PC-3 (cell line): Measurements from ENCODE around the gene GCKR. TPM values are rescaled to one million over a fixed set of nuclear protein-coding genes. Genes with fewer than 3 reads are reported as not detected.

Experiments
- ATAC-seq: fragments of 200-7000 bp; cut with Tn5 transposase; 2 replicates; pipeline ENCODE4 v1.9.1; 2020; ENCODE audit warnings: mild to moderate bottlenecking, moderate library complexity
- Bru-seq: library from RNA; stranded (reverse); fragments of 400-500 nt; gene quantifications from one replicate; lab custom pipeline; 2021; lab: Mats Ljungman, UMichigan
- BruChase-seq, 2 experiments: library from RNA; stranded (reverse); fragments of 400-500 nt; gene quantifications; one replicate each; lab custom pipeline; 2021; lab: Mats Ljungman, UMichigan
- BruUV-seq: library from RNA; stranded (reverse); fragments of 400-500 nt; replicated peaks from 2 replicates; lab custom pipeline; 2021; lab: Mats Ljungman, UMichigan
- CTCF ChIA-PET: fragments of 300-600 bp; sonication (Branson Sonifier 250); formaldehyde crosslinking; loops from one replicate; lab custom pipeline; 2022; ENCODE audit warnings: antibody characterized with exemption; lab: Charles Lee
- POLR2A ChIA-PET: fragments of 300-600 bp; sonication (Branson Sonifier 250); formaldehyde crosslinking; loops from one replicate; lab custom pipeline; 2022; ENCODE audit warnings: antibody characterized with exemption; ENCODE audit not compliant: unreplicated experiment; lab: Charles Lee
- DNase-seq: peaks from one replicate; pipeline ENCODE4 v3.0.0-alpha.2; 2015
- H2AFZ ChIP-seq: fragments of 300-600 bp; sonication (generic); 2 replicates; pipeline ENCODE4 v1.6.0; 2016; ENCODE audit warnings: antibody characterized with exemption, low read length
- H3F3A ChIP-seq: fragments of 300-600 bp; sonication (generic); one replicate; pipeline ENCODE4 v1.6.0; 2017; ENCODE audit warnings: antibody characterized with exemption, low read length, control low read depth, mild to moderate bottlenecking; ENCODE audit not compliant: unreplicated experiment
- H3K27ac ChIP-seq: fragments of 300-600 bp; sonication (generic); 2 replicates; pipeline ENCODE4 v1.5.1; 2016; ENCODE audit warnings: mild to moderate bottlenecking, low read length
- H3K27me3 ChIP-seq: fragments of 300-600 bp; sonication (generic); 2 replicates; pipeline ENCODE4 v1.6.1; 2016; ENCODE audit warnings: low read length, mixed read lengths
- H3K36me3 ChIP-seq: fragments of 300-600 bp; sonication (generic); 2 replicates; pipeline ENCODE4 v1.6.1; 2016; ENCODE audit warnings: low read depth, mixed run types, low read length, mixed read lengths
- H3K4me1 ChIP-seq: fragments of 300-600 bp; sonication (generic); 2 replicates; pipeline ENCODE4 v1.5.1; 2016; ENCODE audit warnings: low read length; ENCODE audit not compliant: insufficient read depth
- H3K4me2 ChIP-seq: fragments of 300-600 bp; sonication (generic); 2 replicates; pipeline ENCODE4 v1.6.0; 2016; ENCODE audit warnings: low read length
- H3K4me3 ChIP-seq: fragments of 300-600 bp; sonication (generic); 2 replicates; pipeline ENCODE4 v1.5.1; 2016; ENCODE audit warnings: mild to moderate bottlenecking, low read length, mixed read lengths
- H3K79me2 ChIP-seq: fragments of 300-600 bp; sonication (generic); 2 replicates; pipeline ENCODE4 v1.6.1; 2017; ENCODE audit warnings: low read length, mixed read lengths
- H3K9ac ChIP-seq: fragments of 300-600 bp; sonication (generic); 2 replicates; pipeline ENCODE4 v1.6.0; 2016; ENCODE audit warnings: mild to moderate bottlenecking, low read length
- H3K9me2 ChIP-seq: fragments of 300-600 bp; sonication (generic); replicated peaks from 2 replicates; pipeline ENCODE4 v1.6.1; 2016; ENCODE audit warnings: mixed run types, low read length, mixed read lengths
- H3K9me3 ChIP-seq: fragments of 300-600 bp; sonication (generic); 2 replicates; pipeline ENCODE4 v1.6.1; 2016; ENCODE audit warnings: low read length, mixed read lengths
- H4K20me1 ChIP-seq: fragments of 300-600 bp; sonication (generic); 2 replicates; pipeline ENCODE4 v1.6.1; 2016; ENCODE audit warnings: low read length, mixed read lengths
- EZH2 ChIP-seq: fragments of 300-600 bp; sonication (generic); IDR thresholded peaks from one replicate; pipeline ENCODE4 v1.6.1; 2017; ENCODE audit warnings: antibody characterized with exemption, mild to moderate bottlenecking, low read length; ENCODE audit not compliant: unreplicated experiment
- EZH2phosphoT487 ChIP-seq: fragments of 300-600 bp; sonication (generic); IDR thresholded peaks from 2 replicates; pipeline ENCODE4 v1.6.1; 2018; ENCODE audit warnings: mild to moderate bottlenecking, antibody characterized with exemption, low read length, borderline replicate concordance
- intact Hi-C: fragments of 100-400 bp; cut with micrococcal nuclease; formaldehyde crosslinking; loops from 2 replicates; pipeline ENCODE4 v1.9.0; 2023
- long read RNA-seq: library from polyadenylated mRNA; unstranded; transcript quantifications from one replicate; pipeline ENCODE4 v2.0.0, GENCODE V29; 2021; ENCODE audit not compliant: unreplicated experiment
- total RNA-seq: library from RNA; depleted of rRNA; stranded (reverse); fragments of >200 nt; gene quantifications from 2 replicates; pipeline ENCODE4 v1.2.3, GENCODE V29; 2014; rRNA removed
- TF ChIP-seq, protein P1 (sequence below): fragments of 300-600 bp; sonication (generic); conservative IDR thresholded peaks from 2 replicates; pipeline ENCODE4 v1.5.1; 2017; ENCODE audit warnings: antibody characterized with exemption, low read depth, mild to moderate bottlenecking, low read length

GCKR gene, protein sequence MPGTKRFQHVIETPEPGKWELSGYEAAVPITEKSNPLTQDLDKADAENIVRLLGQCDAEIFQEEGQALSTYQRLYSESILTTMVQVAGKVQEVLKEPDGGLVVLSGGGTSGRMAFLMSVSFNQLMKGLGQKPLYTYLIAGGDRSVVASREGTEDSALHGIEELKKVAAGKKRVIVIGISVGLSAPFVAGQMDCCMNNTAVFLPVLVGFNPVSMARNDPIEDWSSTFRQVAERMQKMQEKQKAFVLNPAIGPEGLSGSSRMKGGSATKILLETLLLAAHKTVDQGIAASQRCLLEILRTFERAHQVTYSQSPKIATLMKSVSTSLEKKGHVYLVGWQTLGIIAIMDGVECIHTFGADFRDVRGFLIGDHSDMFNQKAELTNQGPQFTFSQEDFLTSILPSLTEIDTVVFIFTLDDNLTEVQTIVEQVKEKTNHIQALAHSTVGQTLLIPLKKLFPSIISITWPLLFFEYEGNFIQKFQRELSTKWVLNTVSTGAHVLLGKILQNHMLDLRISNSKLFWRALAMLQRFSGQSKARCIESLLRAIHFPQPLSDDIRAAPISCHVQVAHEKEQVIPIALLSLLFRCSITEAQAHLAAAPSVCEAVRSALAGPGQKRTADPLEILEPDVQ
- not detected in 2 replicates for total RNA-seq
- percentile 8 among the genes with signal in this experiment for Bru-seq, nascent RNA
- BruChase-seq, experiment 1, labeled RNA remaining after a 6-hour chase: percentile 6 among the genes with signal in this experiment
- BruChase-seq, experiment 2, labeled RNA remaining after a 2-hour chase: percentile 3 among the genes with signal in this experiment
- long read RNA-seq: 0 reads

DNA sequence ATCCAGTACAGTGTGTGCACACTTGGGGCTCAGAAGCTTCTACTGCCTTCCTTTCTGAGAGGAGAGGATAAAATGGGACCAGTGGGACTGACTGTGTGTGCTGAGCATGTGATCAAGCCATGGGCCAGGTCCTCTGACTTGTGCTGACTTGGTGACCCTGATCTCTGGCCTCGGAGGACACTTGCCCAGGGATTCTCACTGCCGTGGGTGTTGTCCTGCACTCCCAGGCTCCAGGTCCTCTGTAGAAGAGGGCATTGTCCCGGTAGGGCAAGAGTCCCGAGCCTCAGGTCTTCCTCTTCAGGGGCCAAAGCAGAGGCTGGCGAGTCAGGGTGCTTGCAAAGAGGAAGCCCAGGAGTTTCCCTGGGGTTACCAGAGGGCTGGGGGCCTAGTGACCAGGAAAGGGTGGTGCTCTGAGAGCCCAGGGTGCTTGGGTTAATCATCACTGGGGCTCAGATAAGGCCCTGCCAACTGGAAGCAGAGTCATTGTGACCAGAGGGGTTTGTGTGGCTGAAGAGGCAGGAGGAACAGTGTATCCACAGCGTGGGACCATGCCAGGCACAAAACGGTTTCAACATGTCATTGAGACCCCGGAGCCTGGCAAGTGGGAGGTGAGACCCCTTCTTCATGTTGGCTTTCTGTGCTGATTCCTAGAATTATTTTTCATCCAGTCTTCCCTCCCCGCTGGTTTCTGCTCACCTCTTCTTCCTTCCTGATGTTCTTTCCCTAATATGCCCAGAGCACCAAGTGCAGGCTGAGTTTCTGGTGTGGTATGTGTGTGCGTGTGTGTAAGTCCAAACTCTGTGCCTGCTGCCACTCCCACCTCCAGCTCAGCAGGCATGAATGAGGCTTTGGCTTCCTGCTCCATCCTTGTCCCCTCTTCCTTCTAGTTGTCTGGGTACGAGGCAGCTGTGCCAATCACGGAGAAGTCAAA is at the start of gene GCKR:
GCKR (plus strand) TSS at position 483 of the 931 bp plus-strand sequence; CDS start at position 549, 66 bp downstream.
- H3K27me3 ChIP-seq: no peaks in the 10 kb centered on the region
- H3K36me3 ChIP-seq: no peaks in the 10 kb centered on the region
- ChIA-PET CTCF (no interaction called here), POLR2A (no interaction called here)
- H3K9me3 ChIP-seq: no peaks in the 10 kb centered on the region
- no peak for DNase-seq
- intact Hi-C loops: no loop called here
- H3K4me2 ChIP-seq: peak within 1 kb of the TSS; percentile 100; the same call in 1 of the 2 replicates
- H3K79me2 ChIP-seq: no peaks in the 10 kb centered on the region
- H3K9ac ChIP-seq: no peak within 1 kb of the TSS
- 0 out of 2 replicates have a peak, but pooled peaks cover 3% of the 10 kb centered on the region for H3K4me1 ChIP-seq
- no peak within 1 kb of the TSS for H3K27ac ChIP-seq
- H3K9me2 ChIP-seq: no peaks in the 10 kb centered on the region
- peak within 1 kb of the TSS; percentile 100; the same call in 1 of the 2 replicates for H2AFZ ChIP-seq
- TF ChIP-seq, protein P1, sequence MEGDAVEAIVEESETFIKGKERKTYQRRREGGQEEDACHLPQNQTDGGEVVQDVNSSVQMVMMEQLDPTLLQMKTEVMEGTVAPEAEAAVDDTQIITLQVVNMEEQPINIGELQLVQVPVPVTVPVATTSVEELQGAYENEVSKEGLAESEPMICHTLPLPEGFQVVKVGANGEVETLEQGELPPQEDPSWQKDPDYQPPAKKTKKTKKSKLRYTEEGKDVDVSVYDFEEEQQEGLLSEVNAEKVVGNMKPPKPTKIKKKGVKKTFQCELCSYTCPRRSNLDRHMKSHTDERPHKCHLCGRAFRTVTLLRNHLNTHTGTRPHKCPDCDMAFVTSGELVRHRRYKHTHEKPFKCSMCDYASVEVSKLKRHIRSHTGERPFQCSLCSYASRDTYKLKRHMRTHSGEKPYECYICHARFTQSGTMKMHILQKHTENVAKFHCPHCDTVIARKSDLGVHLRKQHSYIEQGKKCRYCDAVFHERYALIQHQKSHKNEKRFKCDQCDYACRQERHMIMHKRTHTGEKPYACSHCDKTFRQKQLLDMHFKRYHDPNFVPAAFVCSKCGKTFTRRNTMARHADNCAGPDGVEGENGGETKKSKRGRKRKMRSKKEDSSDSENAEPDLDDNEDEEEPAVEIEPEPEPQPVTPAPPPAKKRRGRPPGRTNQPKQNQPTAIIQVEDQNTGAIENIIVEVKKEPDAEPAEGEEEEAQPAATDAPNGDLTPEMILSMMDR: no peak
- TF ChIP-seq EZH2phosphoT487 (no peak), EZH2 (no peak)
- H4K20me1 ChIP-seq: no peaks in the 10 kb centered on the region
- H3K4me3 ChIP-seq: no peak within 1 kb of the TSS
- BruUV-seq: no TSS peak
- no peaks in the 10 kb centered on the region for H3F3A ChIP-seq
- ATAC-seq: no peak

DNA sequence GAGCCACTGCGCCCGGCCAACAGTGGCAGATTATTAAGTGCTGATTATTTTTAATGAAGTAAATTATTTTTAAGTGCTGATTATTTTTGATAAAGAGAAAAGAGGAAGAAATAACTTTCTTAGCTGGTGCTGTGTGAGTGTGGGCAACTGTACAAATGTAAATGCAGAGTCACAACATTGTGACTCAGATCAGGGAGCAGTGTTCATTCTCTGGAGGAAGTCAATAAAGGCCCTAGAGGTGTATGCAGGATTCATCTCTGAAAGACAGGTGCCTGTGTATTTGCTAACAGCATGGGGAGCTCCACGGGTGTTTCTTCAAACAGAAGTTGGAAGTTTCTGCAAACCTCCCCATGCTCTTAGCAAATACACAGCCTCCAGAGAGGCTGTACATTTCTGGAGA is 48.3 kb upstream of the GCKR start:
- Histone ChIP-seq H3K9me3 (no peaks in the 10 kb centered on the region), H3K9ac (no peak overlapping the region), H2AFZ (no peak overlapping the region), H3K9me2 (no peaks in the 10 kb centered on the region), H3K27ac (no peak overlapping the region), H4K20me1 (no peaks in the 10 kb centered on the region), H3F3A (no peaks in the 10 kb centered on the region), H3K4me1 (peaks cover 11% of the 10 kb centered on the region), H3K4me2 (no peak overlapping the region), H3K27me3 (no peaks in the 10 kb centered on the region), H3K79me2 (no peaks in the 10 kb centered on the region), H3K4me3 (no peak overlapping the region), H3K36me3 (no peaks in the 10 kb centered on the region; the same call in none of the 2 replicates)
- DNase-seq (no peak), ATAC-seq (peak; percentile 55; the same call in 1 of the 2 replicates)
- intact Hi-C loops: no loop called here
- CTCF ChIA-PET: no interaction called here
- TF ChIP-seq EZH2: no peak
- no peak for TF ChIP-seq EZH2phosphoT487
- TF ChIP-seq, protein P1: no peak
- BruUV-seq: no TSS peak
- POLR2A ChIA-PET: no interaction called here
